ENCODE results near the gene KIF19. TPM values are rescaled to one million over a fixed set of nuclear protein-coding genes. Genes with fewer than 3 reads are reported as not detected.
"Not testable (repeated sequence)": the region's sequence is repeated elsewhere in the genome, so short reads cannot be mapped to it uniquely, and the experiment has no call there.

KIF19 gene, protein sequence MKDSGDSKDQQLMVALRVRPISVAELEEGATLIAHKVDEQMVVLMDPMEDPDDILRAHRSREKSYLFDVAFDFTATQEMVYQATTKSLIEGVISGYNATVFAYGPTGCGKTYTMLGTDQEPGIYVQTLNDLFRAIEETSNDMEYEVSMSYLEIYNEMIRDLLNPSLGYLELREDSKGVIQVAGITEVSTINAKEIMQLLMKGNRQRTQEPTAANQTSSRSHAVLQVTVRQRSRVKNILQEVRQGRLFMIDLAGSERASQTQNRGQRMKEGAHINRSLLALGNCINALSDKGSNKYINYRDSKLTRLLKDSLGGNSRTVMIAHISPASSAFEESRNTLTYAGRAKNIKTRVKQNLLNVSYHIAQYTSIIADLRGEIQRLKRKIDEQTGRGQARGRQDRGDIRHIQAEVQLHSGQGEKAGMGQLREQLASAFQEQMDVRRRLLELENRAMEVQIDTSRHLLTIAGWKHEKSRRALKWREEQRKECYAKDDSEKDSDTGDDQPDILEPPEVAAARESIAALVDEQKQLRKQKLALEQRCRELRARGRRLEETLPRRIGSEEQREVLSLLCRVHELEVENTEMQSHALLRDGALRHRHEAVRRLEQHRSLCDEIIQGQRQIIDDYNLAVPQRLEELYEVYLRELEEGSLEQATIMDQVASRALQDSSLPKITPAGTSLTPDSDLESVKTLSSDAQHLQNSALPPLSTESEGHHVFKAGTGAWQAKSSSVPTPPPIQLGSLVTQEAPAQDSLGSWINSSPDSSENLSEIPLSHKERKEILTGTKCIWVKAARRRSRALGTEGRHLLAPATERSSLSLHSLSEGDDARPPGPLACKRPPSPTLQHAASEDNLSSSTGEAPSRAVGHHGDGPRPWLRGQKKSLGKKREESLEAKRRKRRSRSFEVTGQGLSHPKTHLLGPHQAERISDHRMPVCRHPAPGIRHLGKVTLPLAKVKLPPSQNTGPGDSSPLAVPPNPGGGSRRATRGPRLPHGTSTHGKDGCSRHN
- not detected in 2 replicates for total RNA-seq

DNA sequence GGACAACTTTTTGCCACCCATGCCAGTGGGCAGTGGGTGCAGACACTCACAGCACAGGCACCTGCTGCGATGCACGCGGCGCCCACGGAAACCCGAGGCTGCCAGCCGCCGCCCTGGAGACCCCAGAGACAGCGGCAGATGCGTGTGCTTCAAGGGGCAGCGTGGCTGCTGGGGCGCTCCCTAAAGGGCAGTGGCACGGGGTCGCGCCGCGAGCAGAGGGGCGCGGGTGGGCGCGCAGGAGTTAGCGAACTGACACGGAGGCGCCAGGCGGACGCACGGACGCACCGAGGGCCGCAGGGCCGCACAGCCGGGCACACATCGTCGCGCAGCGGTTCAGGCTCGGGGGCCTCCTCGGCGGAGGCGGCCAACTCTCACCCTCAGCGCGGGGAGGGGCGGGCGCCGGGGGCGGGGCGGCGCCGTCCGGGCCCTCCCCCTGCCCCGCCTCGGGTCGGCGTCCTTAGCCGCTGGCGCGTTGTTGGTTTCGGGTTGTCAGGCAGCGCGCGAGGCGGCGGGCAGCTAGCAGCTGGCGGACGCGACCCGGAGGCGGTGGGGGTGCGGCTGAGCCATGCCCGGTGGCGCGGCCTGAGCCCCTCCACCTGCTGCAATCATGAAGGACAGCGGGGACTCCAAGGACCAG lies at the start of gene KIF19:
Gene KIF19, plus strand, starts transcription at position 484 of the 637 bp plus-strand sequence. Its CDS starts 124 bp downstream, at position 608.
- Histone ChIP-seq H3K36me3 (ENCODE audit: control insufficient read depth, insufficient read depth, low read length) (no peaks in the 10 kb centered on the region), H3K27me3 (ENCODE audit: control insufficient read depth, insufficient read depth, low read length) (peaks cover 26% of the 10 kb centered on the region), H3K4me3 (ENCODE audit: low read depth, low read length) (no peak within 1 kb of the TSS)
- TF ChIP-seq, protein P1, sequence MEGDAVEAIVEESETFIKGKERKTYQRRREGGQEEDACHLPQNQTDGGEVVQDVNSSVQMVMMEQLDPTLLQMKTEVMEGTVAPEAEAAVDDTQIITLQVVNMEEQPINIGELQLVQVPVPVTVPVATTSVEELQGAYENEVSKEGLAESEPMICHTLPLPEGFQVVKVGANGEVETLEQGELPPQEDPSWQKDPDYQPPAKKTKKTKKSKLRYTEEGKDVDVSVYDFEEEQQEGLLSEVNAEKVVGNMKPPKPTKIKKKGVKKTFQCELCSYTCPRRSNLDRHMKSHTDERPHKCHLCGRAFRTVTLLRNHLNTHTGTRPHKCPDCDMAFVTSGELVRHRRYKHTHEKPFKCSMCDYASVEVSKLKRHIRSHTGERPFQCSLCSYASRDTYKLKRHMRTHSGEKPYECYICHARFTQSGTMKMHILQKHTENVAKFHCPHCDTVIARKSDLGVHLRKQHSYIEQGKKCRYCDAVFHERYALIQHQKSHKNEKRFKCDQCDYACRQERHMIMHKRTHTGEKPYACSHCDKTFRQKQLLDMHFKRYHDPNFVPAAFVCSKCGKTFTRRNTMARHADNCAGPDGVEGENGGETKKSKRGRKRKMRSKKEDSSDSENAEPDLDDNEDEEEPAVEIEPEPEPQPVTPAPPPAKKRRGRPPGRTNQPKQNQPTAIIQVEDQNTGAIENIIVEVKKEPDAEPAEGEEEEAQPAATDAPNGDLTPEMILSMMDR (IDR thresholded peaks at IDR 0.05; ENCODE audit: insufficient read depth, low read length, poor library complexity, severe bottlenecking) = no peak
- DNase-seq (ENCODE audit: low read depth) = no peak

DNA sequence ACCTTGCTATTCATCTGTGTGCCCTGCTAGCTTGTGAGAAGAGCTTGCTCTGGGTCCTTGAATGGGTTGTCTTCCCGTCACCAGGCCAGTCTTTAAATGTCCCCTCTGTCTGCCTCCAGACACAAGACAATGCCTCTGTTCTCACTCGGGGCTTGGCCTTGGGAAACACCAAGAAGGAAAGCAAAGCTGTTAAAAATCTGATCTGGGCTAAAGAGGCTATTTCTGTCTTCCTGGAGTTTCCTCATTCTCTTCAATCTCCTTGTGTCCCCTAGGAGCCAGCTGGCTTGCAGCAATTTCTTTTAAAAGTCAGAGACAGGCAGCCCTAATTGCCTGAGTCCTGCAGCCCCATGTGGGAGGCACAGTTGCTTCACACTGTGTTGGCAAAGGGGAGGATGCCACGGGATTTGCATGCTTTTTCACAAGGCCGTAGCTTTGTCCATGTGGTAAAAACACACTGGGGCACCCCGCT lies 49.5 kb upstream of the KIF19 start:
- Histone ChIP-seq H3K27me3 (ENCODE audit: control insufficient read depth, insufficient read depth, low read length) (peaks cover 19% of the 10 kb centered on the region), H3K4me3 (ENCODE audit: low read depth, low read length) (no peak overlapping the region), H3K36me3 (ENCODE audit: control insufficient read depth, insufficient read depth, low read length) (no peaks in the 10 kb centered on the region)
- DNase-seq (ENCODE audit: low read depth) = no peak
- TF ChIP-seq, protein P1 (IDR thresholded peaks at IDR 0.05; ENCODE audit: insufficient read depth, low read length, poor library complexity, severe bottlenecking) = no peak

DNA sequence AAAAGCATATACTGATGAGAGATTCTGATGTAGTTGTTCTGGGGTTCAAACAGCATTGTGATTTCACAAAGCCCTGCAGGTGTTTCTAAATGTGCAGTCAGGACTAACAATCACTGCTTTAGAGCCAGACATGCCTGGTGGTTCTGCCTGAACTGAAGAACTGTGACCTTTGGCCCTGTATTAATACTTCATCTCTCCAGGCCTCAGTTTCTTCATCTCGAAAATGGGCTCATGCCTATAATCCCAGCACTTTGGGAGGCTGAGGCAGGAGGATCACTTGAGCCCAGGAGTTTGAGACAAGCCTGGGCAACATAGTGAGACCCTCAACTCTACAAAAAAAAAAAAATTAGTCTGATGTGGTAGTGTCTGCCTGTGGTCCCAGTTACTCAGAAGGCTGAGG lies 48.1 kb upstream of the KIF19 start:
- H3K4me3 ChIP-seq (ENCODE audit: low read depth, low read length) = no peak overlapping the region

DNA sequence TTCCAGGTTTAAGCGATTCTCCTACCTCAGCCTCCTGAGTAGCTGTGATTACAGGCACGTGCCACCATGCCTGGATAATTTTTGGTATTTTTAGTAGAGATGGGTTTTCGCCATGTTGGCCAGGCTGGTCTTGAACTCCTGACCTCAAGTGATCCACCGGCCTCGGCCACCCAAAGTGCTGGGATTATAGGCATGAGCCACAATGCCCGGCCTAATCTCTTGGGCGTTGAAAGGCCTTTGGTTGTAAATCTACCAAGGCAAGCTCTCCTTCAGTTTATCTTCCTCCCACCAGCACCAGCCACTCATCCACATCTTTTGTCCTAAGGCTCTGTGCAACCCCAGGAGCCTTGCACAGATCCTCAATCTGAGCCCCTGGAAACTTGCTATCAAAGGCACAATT lies 46.4 kb upstream of the KIF19 start:
- H3K27me3 ChIP-seq (ENCODE audit: control insufficient read depth, insufficient read depth, low read length) = peaks cover 11% of the 10 kb centered on the region
- not testable (repeated sequence) for H3K36me3 ChIP-seq (ENCODE audit: control insufficient read depth, insufficient read depth, low read length); H3K4me3 ChIP-seq (ENCODE audit: low read depth, low read length); DNase-seq (ENCODE audit: low read depth)

More for the DNA sequence above, 48.1 kb upstream of the KIF19 start:
- no peak for DNase-seq (ENCODE audit: low read depth)
- Histone ChIP-seq H3K27me3 (ENCODE audit: control insufficient read depth, insufficient read depth, low read length) (peaks cover 19% of the 10 kb centered on the region), H3K36me3 (ENCODE audit: control insufficient read depth, insufficient read depth, low read length) (no peaks in the 10 kb centered on the region)
- TF ChIP-seq, protein P1 (IDR thresholded peaks at IDR 0.05; ENCODE audit: insufficient read depth, low read length, poor library complexity, severe bottlenecking) = no peak

DNA sequence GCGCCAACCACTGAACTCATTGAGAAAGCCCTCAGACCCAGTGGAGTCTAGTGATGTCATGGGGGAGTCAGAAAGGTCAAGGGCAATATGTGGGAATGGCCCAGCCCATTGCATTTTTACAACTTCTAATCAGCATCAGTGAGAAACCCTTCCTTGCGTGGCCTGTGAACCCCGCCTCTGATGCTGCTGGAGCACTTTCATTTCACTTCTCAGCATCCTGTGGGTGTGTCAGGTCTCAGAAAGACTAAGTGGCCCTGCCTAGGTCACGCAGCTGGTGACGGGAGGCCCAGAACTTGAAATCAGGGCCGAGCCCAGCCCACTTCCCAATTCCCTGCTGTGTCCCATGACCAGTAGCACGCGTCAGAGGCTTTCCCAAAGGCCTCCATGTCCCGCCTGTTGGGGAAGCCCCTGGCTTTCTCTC lies 45.9 kb upstream of the KIF19 start:
- Histone ChIP-seq H3K27me3 (ENCODE audit: control insufficient read depth, insufficient read depth, low read length) (peaks cover 13% of the 10 kb centered on the region), H3K4me3 (ENCODE audit: low read depth, low read length) (no peak overlapping the region), H3K36me3 (ENCODE audit: control insufficient read depth, insufficient read depth, low read length) (no peaks in the 10 kb centered on the region)
- DNase-seq (ENCODE audit: low read depth) = no peak
- TF ChIP-seq, protein P1 (IDR thresholded peaks at IDR 0.05; ENCODE audit: insufficient read depth, low read length, poor library complexity, severe bottlenecking) = no peak

Data from kidney epithelial cell (primary cell).